ENCODE results near the gene MYBPC3. TPM values are rescaled to one million over a fixed set of nuclear protein-coding genes. Genes with fewer than 3 reads are reported as not detected.

MYBPC3 gene
- total and polyA plus RNA-seq, 11 donors: 425 to 3,074 (median 1,842) TPM

DNA sequence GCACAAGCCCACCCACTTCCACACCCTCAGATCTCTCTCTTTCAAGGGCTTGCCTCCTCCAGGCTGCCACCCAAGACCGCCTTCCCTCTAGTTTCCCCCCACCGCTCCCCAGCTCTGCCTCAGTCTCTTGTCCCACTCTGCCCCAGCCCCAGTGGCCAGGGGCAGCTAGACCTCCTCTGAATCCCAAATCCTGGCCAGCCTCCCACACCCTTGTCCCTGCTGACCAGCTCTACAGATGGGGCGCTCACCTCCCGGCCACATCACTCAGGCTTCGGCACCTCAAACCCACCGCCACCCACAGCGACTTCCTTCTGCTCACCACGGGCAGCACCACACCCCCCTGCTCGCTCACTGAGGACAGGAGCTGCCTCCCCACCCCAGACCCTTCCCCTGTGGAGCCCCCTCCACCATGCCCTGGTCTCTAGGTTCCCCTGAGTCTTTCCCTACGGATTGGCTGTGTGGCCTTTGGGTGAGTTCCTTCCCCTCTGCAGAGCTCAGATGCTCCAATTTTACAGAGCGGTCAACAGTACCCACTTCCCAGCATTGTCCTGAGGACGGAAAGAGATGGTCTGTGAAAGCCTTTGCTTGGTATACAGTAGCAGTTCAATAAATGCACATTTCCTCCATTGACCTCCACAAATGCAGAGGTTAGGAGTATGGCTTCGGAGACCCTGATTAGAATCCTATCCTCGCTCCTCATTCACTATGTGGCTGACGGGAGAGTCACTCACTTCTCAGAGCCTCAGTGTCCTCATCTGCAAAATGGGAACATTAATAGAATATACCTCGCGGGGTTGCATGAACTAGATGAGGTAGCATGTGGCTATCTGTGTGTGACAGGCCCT lies 37.3 kb upstream of the MYBPC3 start:
- H3K27ac ChIP-seq: peak overlapping the region in 2 of 12 donors; percentile 22 to 97
- TF ChIP-seq, protein P1, sequence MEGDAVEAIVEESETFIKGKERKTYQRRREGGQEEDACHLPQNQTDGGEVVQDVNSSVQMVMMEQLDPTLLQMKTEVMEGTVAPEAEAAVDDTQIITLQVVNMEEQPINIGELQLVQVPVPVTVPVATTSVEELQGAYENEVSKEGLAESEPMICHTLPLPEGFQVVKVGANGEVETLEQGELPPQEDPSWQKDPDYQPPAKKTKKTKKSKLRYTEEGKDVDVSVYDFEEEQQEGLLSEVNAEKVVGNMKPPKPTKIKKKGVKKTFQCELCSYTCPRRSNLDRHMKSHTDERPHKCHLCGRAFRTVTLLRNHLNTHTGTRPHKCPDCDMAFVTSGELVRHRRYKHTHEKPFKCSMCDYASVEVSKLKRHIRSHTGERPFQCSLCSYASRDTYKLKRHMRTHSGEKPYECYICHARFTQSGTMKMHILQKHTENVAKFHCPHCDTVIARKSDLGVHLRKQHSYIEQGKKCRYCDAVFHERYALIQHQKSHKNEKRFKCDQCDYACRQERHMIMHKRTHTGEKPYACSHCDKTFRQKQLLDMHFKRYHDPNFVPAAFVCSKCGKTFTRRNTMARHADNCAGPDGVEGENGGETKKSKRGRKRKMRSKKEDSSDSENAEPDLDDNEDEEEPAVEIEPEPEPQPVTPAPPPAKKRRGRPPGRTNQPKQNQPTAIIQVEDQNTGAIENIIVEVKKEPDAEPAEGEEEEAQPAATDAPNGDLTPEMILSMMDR (IDR thresholded peaks at IDR 0.05): no peak
- TF ChIP-seq POLR2A (IDR thresholded peaks at IDR 0.05): no peak
- peaks cover 0 to 73% (median 7%) of the 10 kb centered on the region in 12 donors for H3K4me1 ChIP-seq
- ATAC-seq: no peak
- intact Hi-C loops (cut with DNase I): loop anchor here in 1 of 10 donors (10.0 kb wide), 1 partner anchor 455 kb away; the partner anchor contains the start of gene NUP160
- no peaks in the 10 kb centered on the region for H3K9me3 ChIP-seq
- H3K27me3 ChIP-seq: no peaks in the 10 kb centered on the region
- 87 to 90% (median 89%) methylated on average over 17 of the region's 17 CpGs for WGBS, 4 donors
- peak in 1 of 5 donors; percentile 30 for DNase-seq
- H3K36me3 ChIP-seq: no peaks in the 10 kb centered on the region
- peak overlapping the region in 1 of 12 donors; percentile 17 for H3K4me3 ChIP-seq

DNA sequence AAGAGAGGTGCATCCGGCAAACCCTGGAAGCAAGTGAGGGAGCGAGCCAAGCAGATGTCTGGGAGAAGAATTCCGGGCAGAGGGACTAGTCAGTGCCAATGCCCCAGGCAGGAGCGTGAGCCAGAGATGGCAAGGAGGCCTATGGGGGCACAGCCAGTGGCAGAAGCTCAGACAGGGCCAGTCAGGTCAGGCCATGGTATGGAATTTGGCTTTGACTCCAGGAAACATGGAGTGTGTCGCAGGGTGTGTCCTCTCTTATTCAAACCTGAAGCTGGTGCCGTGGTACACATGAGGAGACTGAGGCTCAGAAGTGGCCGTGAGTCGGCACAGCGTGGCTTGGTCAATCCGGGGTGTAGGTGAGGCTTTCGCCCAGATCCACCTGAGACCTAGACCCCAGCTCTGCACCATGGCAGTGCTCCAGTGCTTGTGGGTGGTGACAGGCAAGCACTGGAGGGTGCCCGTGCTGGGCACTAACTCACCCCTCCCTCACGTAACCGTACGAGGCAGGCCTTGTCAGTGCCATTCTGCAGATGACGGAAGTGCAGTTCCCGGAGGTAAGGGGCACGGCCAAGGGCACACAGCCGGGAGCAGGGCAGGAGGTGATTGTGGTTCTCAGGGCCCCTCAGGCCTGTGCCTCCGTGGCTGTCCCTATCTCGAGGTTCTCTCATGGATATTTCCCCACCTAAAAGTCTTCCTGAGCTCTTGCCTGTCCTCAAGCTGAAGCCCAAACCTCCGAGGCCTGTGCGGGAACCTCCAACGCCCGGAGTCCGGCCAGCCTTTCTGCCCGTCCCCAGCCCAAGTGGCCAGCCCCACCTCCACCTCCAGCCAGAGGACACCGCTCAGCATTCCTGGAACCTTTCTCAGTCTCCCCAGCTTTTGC lies 36.4 kb upstream of the MYBPC3 start:
- WGBS, 4 donors: 88 to 93% (median 92%) methylated on average over 26 to 28 of the region's 28 CpGs
- Histone ChIP-seq H3K27me3 (no peaks in the 10 kb centered on the region), H3K9me3 (no peaks in the 10 kb centered on the region), H3K4me3 (peak overlapping the region in 1 of 12 donors; percentile 17), H3K4me1 (peaks cover 0 to 66% (median 0%) of the 10 kb centered on the region in 12 donors), H3K27ac (peak overlapping the region in 2 of 12 donors; percentile 22 to 97), H3K36me3 (no peaks in the 10 kb centered on the region)
- intact Hi-C loops (cut with DNase I): no loop called here
- no peak for DNase-seq
- TF ChIP-seq POLR2A (IDR thresholded peaks at IDR 0.05): no peak
- TF ChIP-seq, protein P1 (IDR thresholded peaks at IDR 0.05): no peak
- ATAC-seq: no peak

DNA sequence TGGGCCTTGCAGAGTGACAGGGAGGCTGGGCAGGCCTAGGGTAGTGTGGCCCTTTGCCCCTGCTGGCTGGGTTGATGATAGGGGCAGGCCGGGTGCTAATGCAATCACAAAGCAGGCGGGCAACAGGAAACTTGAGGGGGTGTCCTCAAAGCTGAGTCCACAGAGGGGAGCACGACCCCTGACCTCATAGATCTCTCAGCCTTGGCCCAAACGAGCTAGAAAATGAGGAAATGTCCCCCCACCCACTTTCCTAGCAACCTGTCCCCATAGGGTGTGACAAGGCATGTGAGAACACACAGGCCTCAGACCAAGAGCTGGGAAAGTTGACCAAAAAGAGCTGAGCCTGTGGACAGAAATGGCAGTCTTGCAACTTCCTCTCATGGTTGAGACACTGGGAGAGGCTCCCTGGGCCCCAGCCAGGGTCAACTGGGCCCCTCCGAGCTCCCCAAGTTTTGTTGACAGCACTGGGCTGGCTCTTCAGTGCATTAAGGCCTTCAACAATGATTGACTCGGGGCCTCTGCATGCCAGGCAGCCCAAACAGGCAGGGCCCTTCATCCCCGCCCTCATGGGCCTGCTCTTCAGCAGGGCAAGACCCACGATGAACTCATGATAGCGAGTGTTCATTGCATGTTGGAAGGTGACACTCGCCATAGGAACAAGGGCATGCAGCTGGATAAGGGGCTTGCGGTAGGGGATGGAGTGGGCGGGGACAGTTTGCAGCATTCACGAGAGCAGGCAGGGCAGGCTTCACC lies 35.6 kb upstream of the MYBPC3 start:
- intact Hi-C loops (cut with DNase I): no loop called here
- ATAC-seq: peak in 2 of 4 donors; percentile 19 to 46
- H3K9me3 ChIP-seq: no peaks in the 10 kb centered on the region
- TF ChIP-seq, protein P1 (IDR thresholded peaks at IDR 0.05): no peak
- TF ChIP-seq POLR2A (IDR thresholded peaks at IDR 0.05): no peak
- peaks cover 0 to 65% (median 0%) of the 10 kb centered on the region in 12 donors for H3K4me1 ChIP-seq
- H3K4me3 ChIP-seq: no peak overlapping the region
- 77 to 83% (median 79%) methylated on average over 12 to 13 of the region's 13 CpGs for whole genome bisulfite sequencing, 4 donors
- H3K36me3 ChIP-seq: no peaks in the 10 kb centered on the region
- DNase-seq: no peak
- peak overlapping the region in 1 of 12 donors; percentile 97 for H3K27ac ChIP-seq
- no peaks in the 10 kb centered on the region for H3K27me3 ChIP-seq
